ENCODE data around the gene SH3RF3. TPM values are rescaled to one million over a fixed set of nuclear protein-coding genes. Genes with fewer than 3 reads are reported as not detected.

Gene SH3RF3
- total RNA-seq, 1 donor from 2014 or later: 7.3 TPM

DNA sequence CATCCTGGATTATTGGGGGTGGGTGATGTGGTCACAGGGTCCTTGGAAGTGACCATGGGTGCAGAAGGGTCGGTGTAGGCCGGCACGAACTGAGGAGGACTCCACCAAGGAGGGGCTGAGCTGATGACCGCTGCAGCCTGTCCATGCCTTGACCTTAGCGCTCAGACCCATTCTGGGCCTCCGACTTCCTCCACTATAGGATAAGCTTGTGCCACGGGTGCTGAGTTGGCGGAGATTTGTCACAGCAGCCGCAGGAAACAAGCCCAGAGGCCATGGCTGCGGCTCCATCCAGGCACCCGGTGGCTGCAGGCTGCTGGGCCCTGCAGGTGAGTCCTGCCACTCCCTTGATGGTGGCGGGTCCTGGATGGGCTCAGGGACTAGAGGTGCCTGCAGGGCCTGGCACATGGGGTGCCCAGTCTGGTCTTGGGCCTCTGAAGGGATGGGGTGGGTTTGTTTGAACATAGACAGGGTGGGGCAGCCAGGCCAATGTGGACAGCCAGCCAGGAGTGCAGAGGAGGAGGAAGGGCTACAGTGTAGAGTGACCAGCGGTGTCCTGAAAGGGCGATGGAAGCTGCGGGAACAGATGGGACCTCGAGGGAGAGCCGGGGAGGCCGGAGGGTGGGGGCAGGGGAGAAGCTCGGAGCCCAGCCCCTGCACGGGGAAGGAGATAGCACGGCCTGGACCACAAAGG lies 400.0 kb downstream of the SH3RF3 start:
- no peaks in the 10 kb centered on the region for H3K9me3 ChIP-seq (ENCODE audit: insufficient read depth, low read depth, low read length)

GRCh38 chr2:109529532-109530449 lies 400.8 kb downstream of the SH3RF3 start:
- H3K79me2 ChIP-seq (ENCODE audit: insufficient read depth, low read length): no peaks in the 10 kb centered on the region
- Mint-ChIP-seq H3K9me3 (ENCODE audit: unreplicated experiment) (no peaks in the 10 kb centered on the region), H3K36me3 (ENCODE audit: low read depth, unreplicated experiment) (peaks cover 2% of the 10 kb centered on the region), H3K4me1 (ENCODE audit: low read depth, unreplicated experiment) (peaks cover 3% of the 10 kb centered on the region), H3K4me3 (ENCODE audit: unreplicated experiment) (no peak overlapping the region), H3K27ac (ENCODE audit: unreplicated experiment) (no peak overlapping the region), H3K27me3 (ENCODE audit: low read depth, unreplicated experiment) (peaks cover 45% of the 10 kb centered on the region)
- no peak overlapping the region for H3K27ac ChIP-seq (ENCODE audit: low read depth, low read length)
- H2AFZ ChIP-seq (ENCODE audit: low read depth, low read length): no peak overlapping the region
- H3K36me3 ChIP-seq (ENCODE audit: insufficient read depth, low read length): no peaks in the 10 kb centered on the region
- no peak for TF ChIP-seq CTCF (IDR thresholded peaks at IDR 0.05; ENCODE audit: insufficient read depth, low read depth, low read length)
- TF ChIP-seq EZH2 (IDR thresholded peaks at IDR 0.05; ENCODE audit: insufficient read depth, low read length): no peak
- no peak for FAIRE-seq
- H3K4me1 ChIP-seq (ENCODE audit: insufficient read depth, low read length): no peaks in the 10 kb centered on the region
- no peaks in the 10 kb centered on the region for H4K20me1 ChIP-seq (ENCODE audit: insufficient read depth, low read length)
- no peak overlapping the region for H3K4me2 ChIP-seq (ENCODE audit: low read length)
- peaks cover 11% of the 10 kb centered on the region for H3K27me3 ChIP-seq (ENCODE audit: insufficient read depth, low read length)
- no peaks in the 10 kb centered on the region for H3K9me3 ChIP-seq (ENCODE audit: insufficient read depth, low read depth, low read length)
- DNase-seq (ENCODE audit: low read depth): no peak
- no peak overlapping the region for H3K9ac ChIP-seq (ENCODE audit: low read length)
- H3K4me3 ChIP-seq (ENCODE audit: insufficient read depth, low read depth, low read length): no peak overlapping the region

More for the DNA sequence above, 400.0 kb downstream of the SH3RF3 start:
- no peak overlapping the region for H3K4me3 Mint-ChIP-seq (ENCODE audit: unreplicated experiment)
- Histone ChIP-seq H3K27me3 (ENCODE audit: insufficient read depth, low read length) (peaks cover 9% of the 10 kb centered on the region), H3K79me2 (ENCODE audit: insufficient read depth, low read length) (no peaks in the 10 kb centered on the region), H3K27ac (ENCODE audit: low read depth, low read length) (no peak overlapping the region), H3K9ac (ENCODE audit: low read length) (no peak overlapping the region), H3K4me3 (ENCODE audit: insufficient read depth, low read depth, low read length) (no peak overlapping the region), H3K36me3 (ENCODE audit: insufficient read depth, low read length) (no peaks in the 10 kb centered on the region), H4K20me1 (ENCODE audit: insufficient read depth, low read length) (no peaks in the 10 kb centered on the region), H3K4me2 (ENCODE audit: low read length) (no peak overlapping the region), H2AFZ (ENCODE audit: low read depth, low read length) (no peak overlapping the region), H3K4me1 (ENCODE audit: insufficient read depth, low read length) (no peaks in the 10 kb centered on the region)
- H3K36me3 Mint-ChIP-seq (ENCODE audit: low read depth, unreplicated experiment): peaks cover 2% of the 10 kb centered on the region
- DNase-seq (ENCODE audit: low read depth) (no peak), FAIRE-seq (no peak)
- peaks cover 42% of the 10 kb centered on the region for H3K27me3 Mint-ChIP-seq (ENCODE audit: low read depth, unreplicated experiment)
- TF ChIP-seq EZH2 (IDR thresholded peaks at IDR 0.05; ENCODE audit: insufficient read depth, low read length) (no peak), CTCF (IDR thresholded peaks at IDR 0.05; ENCODE audit: insufficient read depth, low read depth, low read length) (no peak)
- no peaks in the 10 kb centered on the region for H3K9me3 Mint-ChIP-seq (ENCODE audit: unreplicated experiment)
- H3K27ac Mint-ChIP-seq (ENCODE audit: unreplicated experiment): no peak overlapping the region
- H3K4me1 Mint-ChIP-seq (ENCODE audit: low read depth, unreplicated experiment): peaks cover 1% of the 10 kb centered on the region
